Left colon (tissue), 2 donors: Measurements from ENCODE around the gene ATP1A3. TPM values are rescaled to one million over a fixed set of nuclear protein-coding genes. Genes with fewer than 3 reads are reported as not detected.
A peak's percentile ranks its signal among the peaks of the same experiment; 100 is the strongest.

Experiments used
- ATAC-seq: fragments of 200-7000 bp; cut with Tn5 transposase; one replicate; pipeline ENCODE4 v1.9.1; 2020; ENCODE audit warnings: mild to moderate bottlenecking, moderate library complexity
- DNase-seq, 2 donors: peaks; one replicate each; pipeline ENCODE4 v3.0.0-alpha.2; 2020
- intact Hi-C, 2 donors: fragments of 100-400 bp; cut with DNase I in 1 of 2; cut with micrococcal nuclease in 1 of 2; formaldehyde crosslinking; loops; one replicate each; pipeline versions ENCODE4 v1.11.2 to v1.14.0; 2022; cut with DNase I, micrococcal nuclease
- total RNA-seq, 2 donors: library from RNA; stranded (reverse); fragmentation: NEBNext Ultra II Directional; extraction: Animal tissue kit (Norgen Biotek cat#: 25700); gene quantifications; one replicate each; pipeline ENCODE4 v1.2.1, GENCODE V29; 2021
- donor health status: DM: no; HTN: no; CAD: no.
- donor health status: DM: yes; HTN: yes; CAD: no.

The ATP1A3 gene
- total RNA-seq, 2 donors from 2014 or later: 1.2 to 1.6 TPM

GRCh38 chr19:41926763-41927496, 67.1 kb downstream of the ATP1A3 start:
- intact Hi-C loops: no loop called here
- DNase-seq (no peak), ATAC-seq (no peak)

DNA sequence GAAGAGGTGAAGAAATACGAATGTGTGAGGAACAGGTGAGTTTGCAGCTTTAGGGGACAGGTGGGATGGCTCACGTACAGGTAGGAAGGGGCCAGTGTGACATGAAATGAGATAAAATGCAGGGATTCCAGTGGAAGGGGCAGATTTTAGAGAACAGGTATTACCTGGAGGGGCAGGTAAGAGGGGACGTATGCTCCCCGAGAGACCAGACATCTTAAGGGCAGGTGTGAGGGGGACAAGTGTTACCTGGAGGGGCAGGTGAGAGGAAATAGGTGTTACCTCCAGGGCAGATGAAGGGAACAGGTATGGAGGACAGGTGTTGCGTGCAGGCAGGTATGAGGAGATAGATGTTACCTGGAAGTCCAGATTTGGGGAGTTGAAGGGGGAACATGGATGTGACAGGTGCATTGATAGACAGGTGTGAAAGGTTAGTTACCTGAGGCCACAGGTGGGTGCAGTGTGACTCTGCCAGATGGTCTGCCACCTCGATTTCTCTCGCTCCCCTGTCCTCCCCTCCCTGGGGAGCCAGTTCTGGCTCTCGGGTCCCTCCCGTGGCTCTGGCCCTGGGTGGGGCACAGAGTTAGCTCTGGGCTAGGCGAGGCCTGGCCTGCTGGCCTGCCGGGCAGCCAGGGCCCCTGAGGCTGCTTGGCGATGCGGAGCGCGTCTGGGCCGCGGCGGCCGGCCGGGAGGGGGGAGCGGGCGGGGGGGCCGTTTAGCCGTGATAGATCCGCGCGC, 67.8 kb downstream of the ATP1A3 start:
- ATAC-seq: no peak
- intact Hi-C loops: no loop called here
- no peak for DNase-seq

GRCh38 chr19:41925208-41926003, 68.6 kb downstream of the ATP1A3 start:
- no peak for ATAC-seq
- intact Hi-C loops: no loop called here
- DNase-seq: no peak

- no peak for DNase-seq
- ATAC-seq: no peak
- intact Hi-C loops: no loop called here
Measured at GRCh38 chr19:41924151-41925145, 69.6 kb downstream of the ATP1A3 start.

DNA sequence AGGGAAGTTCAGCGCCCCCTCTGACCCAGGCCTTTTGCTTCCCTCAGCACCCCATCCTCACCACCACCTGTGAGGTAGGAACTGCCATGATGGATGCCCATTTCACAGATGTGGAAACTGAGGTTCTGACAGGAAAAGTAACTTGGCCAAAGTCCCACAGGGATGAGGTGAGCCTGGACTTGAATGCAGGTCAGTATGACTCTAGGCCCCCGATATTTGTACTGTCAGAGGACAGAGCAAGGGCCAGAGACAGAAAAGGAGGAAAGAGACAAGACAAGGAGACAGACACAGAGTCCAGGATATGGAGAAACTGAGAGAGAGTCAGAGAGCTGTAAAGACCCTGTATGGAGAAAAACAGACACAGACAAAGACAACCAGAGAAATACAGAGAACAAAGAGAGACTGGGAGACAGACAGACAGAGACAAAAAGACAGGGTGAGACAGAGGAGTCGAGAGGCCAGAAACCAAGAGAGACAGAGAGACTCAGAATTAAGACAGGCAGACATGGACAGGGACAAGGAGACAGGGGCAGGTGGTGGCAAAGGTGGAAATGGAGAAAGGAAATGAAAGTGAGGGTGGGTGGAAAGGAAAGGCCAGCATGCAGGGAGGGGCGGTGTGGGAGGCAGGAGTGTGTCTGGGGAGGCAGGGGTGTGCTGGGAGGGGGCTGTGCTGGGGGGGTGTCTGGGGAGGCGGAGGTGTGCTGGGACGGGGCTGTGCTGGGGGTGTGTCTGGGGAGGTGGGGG, 70.8 kb downstream of the ATP1A3 start:
- no peak for ATAC-seq
- intact Hi-C loops: no loop called here
- no peak for DNase-seq

GRCh38 chr19:41922585-41922984, 71.4 kb downstream of the ATP1A3 start:
- intact Hi-C loops: no loop called here
- no peak for ATAC-seq
- DNase-seq: no peak

DNA sequence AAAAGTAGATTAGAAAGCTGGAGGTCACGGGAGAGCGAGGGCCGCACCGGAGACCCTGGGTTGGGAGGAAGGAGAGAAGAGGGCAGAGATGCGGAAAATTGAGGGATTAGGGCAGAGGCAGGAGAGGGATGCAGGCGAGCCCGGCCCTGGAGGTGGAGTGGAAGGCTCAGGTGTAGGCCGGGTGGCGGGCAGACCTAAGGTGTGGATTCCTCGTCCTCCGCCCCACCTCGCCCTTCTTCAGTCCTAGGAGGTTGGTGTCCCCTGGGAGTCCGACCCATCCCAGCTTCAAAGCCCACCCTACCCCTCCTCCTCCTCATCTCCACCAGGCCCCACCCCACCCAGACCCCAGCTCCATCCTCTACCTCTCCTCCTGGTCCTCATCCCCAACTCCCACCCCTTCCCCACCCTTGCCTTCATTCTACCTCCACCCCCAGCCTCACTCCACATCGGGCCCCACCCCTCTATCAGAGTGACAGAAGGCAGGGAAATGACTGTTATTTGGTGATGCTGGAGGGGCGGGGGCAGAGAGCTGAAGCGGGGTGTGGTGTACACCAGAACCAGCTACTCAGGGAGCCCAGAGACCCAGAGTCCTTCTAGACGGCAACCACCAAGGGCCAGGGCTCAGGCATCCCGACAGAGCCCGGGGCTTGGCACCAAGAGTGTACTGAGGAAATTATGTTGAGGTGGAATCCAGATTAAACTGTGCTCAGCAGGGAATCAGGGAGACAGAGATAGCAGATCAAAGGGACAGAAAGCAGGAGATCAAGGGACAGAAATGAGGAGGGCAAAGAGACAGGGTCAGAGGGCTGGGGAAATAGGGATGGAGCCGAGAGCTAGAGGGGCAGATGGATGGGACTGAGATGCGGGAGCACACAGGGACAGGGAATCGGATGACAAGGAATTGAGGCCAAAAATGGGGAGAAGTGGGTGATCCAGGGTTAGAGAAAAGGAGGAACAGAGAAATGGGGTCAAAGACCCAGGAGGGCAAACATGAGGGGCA, 72.2 kb downstream of the ATP1A3 start:
- intact Hi-C loops: no loop called here
- ATAC-seq (no peak), DNase-seq (no peak)

DNA sequence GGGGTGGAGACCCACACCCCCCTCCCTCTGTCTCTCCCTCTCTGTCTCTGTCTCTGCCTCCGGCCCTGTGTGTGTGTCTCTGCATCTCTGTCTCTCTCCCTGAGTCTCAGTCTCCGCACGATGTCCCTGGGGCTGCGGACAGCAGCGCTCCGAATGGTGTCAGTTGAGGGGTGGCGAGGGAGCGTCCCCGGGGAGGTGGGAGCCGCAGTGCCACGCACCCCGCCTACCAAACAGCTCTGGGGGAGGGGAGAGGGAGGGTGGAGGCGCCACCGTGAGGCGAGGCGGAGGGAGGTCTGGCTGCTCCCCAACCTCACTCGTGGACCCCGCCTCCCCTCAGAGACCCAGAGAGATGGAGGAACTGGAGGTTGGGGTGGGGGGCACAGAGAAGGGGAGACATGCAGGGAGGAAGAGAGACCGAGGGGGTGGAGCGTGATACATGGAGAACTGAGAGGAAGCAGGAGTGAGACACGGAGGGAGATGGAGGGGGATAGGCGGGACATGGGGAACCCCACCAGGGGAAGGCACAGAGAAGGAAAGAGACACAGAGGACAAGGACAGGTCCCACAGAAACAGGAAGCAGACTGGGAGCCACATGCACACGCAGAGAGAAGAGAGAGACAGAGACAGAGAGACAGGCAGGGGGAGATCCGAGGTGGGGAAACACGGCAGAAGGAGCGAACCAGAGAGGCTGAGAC, 73.0 kb downstream of the ATP1A3 start:
- peak; percentile 14 for ATAC-seq
- intact Hi-C loops: no loop called here
- DNase-seq: no peak

DNA sequence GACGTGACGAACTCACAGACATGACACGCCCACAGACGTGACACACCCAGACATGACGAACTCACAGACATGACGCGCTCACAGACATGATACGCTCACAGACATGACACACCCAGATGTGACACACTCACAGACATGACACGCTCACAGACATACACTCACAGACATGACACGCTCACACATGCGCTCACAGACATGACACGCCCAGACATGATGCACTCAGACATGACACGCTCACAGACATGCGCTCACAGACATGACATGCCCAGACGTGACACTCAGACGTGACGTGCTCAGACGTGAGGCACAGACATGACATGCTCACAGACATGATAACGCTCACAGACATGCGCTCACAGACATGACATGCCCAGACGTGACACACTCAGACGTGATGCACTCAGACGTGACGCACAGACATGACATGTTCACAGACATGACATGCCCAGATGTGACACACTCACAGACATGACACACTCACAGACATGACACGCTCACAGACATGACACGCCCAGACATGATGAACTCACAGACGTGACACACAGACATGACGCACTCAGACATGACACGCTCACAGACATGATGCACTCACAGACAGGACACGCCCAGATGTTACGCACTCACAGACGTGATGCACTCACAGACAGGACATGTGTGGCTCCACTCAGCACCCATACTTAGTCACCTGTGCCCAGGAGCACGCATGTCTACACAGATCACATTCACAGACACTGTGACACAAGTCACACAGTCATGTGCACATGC, 73.9 kb downstream of the ATP1A3 start:
- ATAC-seq (no peak), DNase-seq (no peak)
- intact Hi-C loops: no loop called here

DNA sequence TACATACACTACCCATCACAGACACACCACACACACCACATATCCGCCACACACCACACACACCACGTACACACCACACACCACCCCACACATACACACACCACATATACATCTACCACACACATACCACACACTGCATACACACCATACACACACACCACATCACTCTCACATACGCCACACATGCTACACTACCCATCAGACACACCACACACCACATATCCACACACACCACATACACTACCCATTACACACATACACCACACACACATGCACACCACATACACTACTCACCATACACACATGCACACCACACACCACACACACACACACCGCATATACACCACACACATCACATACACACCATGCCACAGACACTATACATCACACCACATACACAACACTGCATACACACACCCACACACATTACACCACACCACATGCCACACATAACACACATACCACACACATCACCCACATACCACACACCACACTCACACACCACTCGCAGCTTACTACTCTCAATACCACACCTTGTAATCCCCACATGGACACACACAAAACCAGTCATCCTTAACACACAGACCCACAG, 75.3 kb downstream of the ATP1A3 start:
- no peak for DNase-seq
- intact Hi-C loops: no loop called here
- ATAC-seq: no peak

DNA sequence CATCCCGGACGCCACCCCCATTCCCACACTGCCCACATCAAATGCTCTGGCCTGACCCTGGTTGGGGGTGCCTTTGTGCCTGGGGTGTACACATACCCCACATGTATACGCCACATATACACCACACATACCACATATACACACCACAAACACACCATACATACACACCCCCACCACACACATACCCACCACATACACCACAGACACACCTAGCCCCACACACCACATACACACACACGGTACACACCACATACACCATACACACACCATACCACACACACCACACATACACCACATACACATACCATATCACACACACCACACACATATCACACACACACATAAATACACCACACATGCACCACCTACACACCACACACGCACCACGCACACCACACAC, 75.9 kb downstream of the ATP1A3 start:
- intact Hi-C loops: no loop called here
- ATAC-seq: no peak
- DNase-seq: no peak

DNA sequence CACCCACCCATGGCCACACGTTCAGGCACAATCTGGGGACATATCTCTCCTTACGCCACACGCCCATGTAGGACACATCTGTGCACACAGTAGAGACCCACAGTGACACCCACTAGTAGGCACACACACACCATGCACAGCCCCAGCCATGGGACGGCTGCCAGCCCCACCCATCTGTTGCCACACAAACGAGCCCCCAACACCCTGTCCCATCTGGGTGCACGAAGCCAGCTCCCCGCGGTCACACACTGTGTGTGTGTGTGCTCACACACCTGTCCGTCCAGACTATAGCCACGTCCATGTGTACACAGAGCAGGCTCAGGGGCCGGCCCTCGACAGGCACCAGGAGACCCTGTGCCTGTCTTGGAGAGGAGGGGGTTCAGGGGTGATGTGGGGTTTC, 76.4 kb downstream of the ATP1A3 start:
- no peak for ATAC-seq
- intact Hi-C loops: no loop called here

More for the DNA sequence above, 76.4 kb downstream of the ATP1A3 start:
- no peak for DNase-seq
